ENCODE data around the gene OR10G7. TPM values are rescaled to one million over a fixed set of nuclear protein-coding genes. Genes with fewer than 3 reads are reported as not detected.
A peak's percentile ranks its signal among the peaks of the same experiment; 100 is the strongest.

OR10G7 gene
- total and polyA plus RNA-seq, 4 donors = not detected

- peak overlapping the region; percentile 58 for H3K4me3 ChIP-seq (ENCODE audit: low read depth, low read length)
- peaks cover 12% of the 10 kb centered on the region for H3K4me1 ChIP-seq (ENCODE audit: control insufficient read depth, insufficient read depth, low read length)
- 9% methylated on average over 28 of the region's 36 CpGs for WGBS (ENCODE audit: insufficient coverage)
- H3K36me3 ChIP-seq (ENCODE audit: control insufficient read depth, insufficient read depth, low read length) = no peaks in the 10 kb centered on the region
- H3K27ac ChIP-seq (ENCODE audit: low read depth, low read length) = peak overlapping the region; percentile 60
- no peaks in the 10 kb centered on the region for H3K9me3 ChIP-seq (ENCODE audit: control insufficient read depth, insufficient read depth, low read length)
- no peaks in the 10 kb centered on the region for H3K27me3 ChIP-seq (ENCODE audit: control insufficient read depth, insufficient read depth, low read length)
- DNase-seq (ENCODE audit: low read depth in 4 of 6, low spot score in 6 of 6) = peak; percentile 33 to 85 (median 42)
Measured at GRCh38 chr11:124075841-124076651, 34.9 kb upstream of the OR10G7 start.

- WGBS (ENCODE audit: insufficient coverage) = 61% methylated on average over 5 of the region's 6 CpGs
- DNase-seq (ENCODE audit: low read depth in 4 of 6, low spot score in 6 of 6) = no peak
- H3K4me1 ChIP-seq (ENCODE audit: control insufficient read depth, insufficient read depth, low read length) = peaks cover 12% of the 10 kb centered on the region
- no peaks in the 10 kb centered on the region for H3K36me3 ChIP-seq (ENCODE audit: control insufficient read depth, insufficient read depth, low read length)
- no peak overlapping the region for H3K27ac ChIP-seq (ENCODE audit: low read depth, low read length)
- no peaks in the 10 kb centered on the region for H3K27me3 ChIP-seq (ENCODE audit: control insufficient read depth, insufficient read depth, low read length)
- no peaks in the 10 kb centered on the region for H3K9me3 ChIP-seq (ENCODE audit: control insufficient read depth, insufficient read depth, low read length)
- H3K4me3 ChIP-seq (ENCODE audit: low read depth, low read length) = peak overlapping the region; percentile 58
Measured at GRCh38 chr11:124075492-124075840, 34.3 kb upstream of the OR10G7 start.

- Histone ChIP-seq H3K27me3 (ENCODE audit: control insufficient read depth, insufficient read depth, low read length) (no peaks in the 10 kb centered on the region), H3K9me3 (ENCODE audit: control insufficient read depth, insufficient read depth, low read length) (no peaks in the 10 kb centered on the region), H3K4me1 (ENCODE audit: control insufficient read depth, insufficient read depth, low read length) (peaks cover 18% of the 10 kb centered on the region), H3K36me3 (ENCODE audit: control insufficient read depth, insufficient read depth, low read length) (no peaks in the 10 kb centered on the region), H3K27ac (ENCODE audit: low read depth, low read length) (no peak overlapping the region), H3K4me3 (ENCODE audit: low read depth, low read length) (no peak overlapping the region)
- 89% methylated on average over 5 of the region's 5 CpGs for WGBS (ENCODE audit: insufficient coverage)
- DNase-seq (ENCODE audit: low read depth in 4 of 6, low spot score in 6 of 6) = no peak
Measured at GRCh38 chr11:124074554-124074953, 33.4 kb upstream of the OR10G7 start.

GRCh38 chr11:124072147-124072546 lies 31.0 kb upstream of the OR10G7 start:
- H3K27ac ChIP-seq (ENCODE audit: low read depth, low read length) = no peak overlapping the region
- H3K4me3 ChIP-seq (ENCODE audit: low read depth, low read length) = no peak overlapping the region
- DNase-seq (ENCODE audit: low read depth in 4 of 6, low spot score in 6 of 6) = no peak
- H3K27me3 ChIP-seq (ENCODE audit: control insufficient read depth, insufficient read depth, low read length) = peaks cover 3% of the 10 kb centered on the region
- H3K9me3 ChIP-seq (ENCODE audit: control insufficient read depth, insufficient read depth, low read length) = no peaks in the 10 kb centered on the region
- WGBS (ENCODE audit: insufficient coverage) = 80% methylated on average over 1 of the region's 8 CpGs
- no peaks in the 10 kb centered on the region for H3K36me3 ChIP-seq (ENCODE audit: control insufficient read depth, insufficient read depth, low read length)
- H3K4me1 ChIP-seq (ENCODE audit: control insufficient read depth, insufficient read depth, low read length) = peaks cover 23% of the 10 kb centered on the region

GRCh38 chr11:124071623-124071948 lies 30.5 kb upstream of the OR10G7 start:
- Histone ChIP-seq H3K27me3 (ENCODE audit: control insufficient read depth, insufficient read depth, low read length) (peaks cover 3% of the 10 kb centered on the region), H3K4me1 (ENCODE audit: control insufficient read depth, insufficient read depth, low read length) (peaks cover 23% of the 10 kb centered on the region), H3K9me3 (ENCODE audit: control insufficient read depth, insufficient read depth, low read length) (no peaks in the 10 kb centered on the region), H3K4me3 (ENCODE audit: low read depth, low read length) (no peak overlapping the region), H3K36me3 (ENCODE audit: control insufficient read depth, insufficient read depth, low read length) (no peaks in the 10 kb centered on the region), H3K27ac (ENCODE audit: low read depth, low read length) (no peak overlapping the region)
- WGBS (ENCODE audit: insufficient coverage) = 60% methylated on average over 1 of the region's 4 CpGs
- no peak for DNase-seq (ENCODE audit: low read depth in 4 of 6, low spot score in 6 of 6)

GRCh38 chr11:124070915-124071622 lies 29.9 kb upstream of the OR10G7 start:
- DNase-seq (ENCODE audit: low read depth in 4 of 6, low spot score in 6 of 6) = peak; percentile 63 to 96 (median 80)
- no peaks in the 10 kb centered on the region for H3K9me3 ChIP-seq (ENCODE audit: control insufficient read depth, insufficient read depth, low read length)
- WGBS (ENCODE audit: insufficient coverage) = no CpG with 5 or more reads among the region's 8 CpGs
- H3K36me3 ChIP-seq (ENCODE audit: control insufficient read depth, insufficient read depth, low read length) = no peaks in the 10 kb centered on the region
- peaks cover 3% of the 10 kb centered on the region for H3K27me3 ChIP-seq (ENCODE audit: control insufficient read depth, insufficient read depth, low read length)
- no peak overlapping the region for H3K4me3 ChIP-seq (ENCODE audit: low read depth, low read length)
- no peak overlapping the region for H3K27ac ChIP-seq (ENCODE audit: low read depth, low read length)
- peaks cover 19% of the 10 kb centered on the region for H3K4me1 ChIP-seq (ENCODE audit: control insufficient read depth, insufficient read depth, low read length)

GRCh38 chr11:124069429-124070401 lies 28.6 kb upstream of the OR10G7 start:
- peak in 2 of 6 donors; percentile 71 to 82 for DNase-seq (ENCODE audit: low read depth in 4 of 6, low spot score in 6 of 6)
- Histone ChIP-seq H3K4me3 (ENCODE audit: low read depth, low read length) (no peak overlapping the region), H3K36me3 (ENCODE audit: control insufficient read depth, insufficient read depth, low read length) (no peaks in the 10 kb centered on the region), H3K27me3 (ENCODE audit: control insufficient read depth, insufficient read depth, low read length) (peaks cover 3% of the 10 kb centered on the region), H3K4me1 (ENCODE audit: control insufficient read depth, insufficient read depth, low read length) (peaks cover 10% of the 10 kb centered on the region), H3K9me3 (ENCODE audit: control insufficient read depth, insufficient read depth, low read length) (no peaks in the 10 kb centered on the region), H3K27ac (ENCODE audit: low read depth, low read length) (no peak overlapping the region)
- 26% methylated on average over 20 of the region's 28 CpGs for WGBS (ENCODE audit: insufficient coverage)

GRCh38 chr11:124068601-124069110 lies 27.5 kb upstream of the OR10G7 start:
- H3K4me3 ChIP-seq (ENCODE audit: low read depth, low read length) = no peak overlapping the region
- 20% methylated on average over 1 of the region's 4 CpGs for WGBS (ENCODE audit: insufficient coverage)

GRCh38 chr11:124052966-124053365 lies 11.8 kb upstream of the OR10G7 start:
- 83% methylated on average over 1 of the region's 3 CpGs for WGBS (ENCODE audit: insufficient coverage)

More at GRCh38 chr11:124068601-124069110, 27.5 kb upstream of the OR10G7 start:
- Histone ChIP-seq H3K4me1 (ENCODE audit: control insufficient read depth, insufficient read depth, low read length) (peaks cover 10% of the 10 kb centered on the region), H3K27me3 (ENCODE audit: control insufficient read depth, insufficient read depth, low read length) (peaks cover 3% of the 10 kb centered on the region), H3K9me3 (ENCODE audit: control insufficient read depth, insufficient read depth, low read length) (no peaks in the 10 kb centered on the region), H3K27ac (ENCODE audit: low read depth, low read length) (no peak overlapping the region), H3K36me3 (ENCODE audit: control insufficient read depth, insufficient read depth, low read length) (no peaks in the 10 kb centered on the region)
- DNase-seq (ENCODE audit: low read depth in 4 of 6, low spot score in 6 of 6) = no peak

More at GRCh38 chr11:124052966-124053365, 11.8 kb upstream of the OR10G7 start:
- Histone ChIP-seq H3K36me3 (ENCODE audit: control insufficient read depth, insufficient read depth, low read length) (no peaks in the 10 kb centered on the region), H3K27ac (ENCODE audit: low read depth, low read length) (no peak overlapping the region), H3K27me3 (ENCODE audit: control insufficient read depth, insufficient read depth, low read length) (no peaks in the 10 kb centered on the region), H3K4me3 (ENCODE audit: low read depth, low read length) (no peak overlapping the region), H3K4me1 (ENCODE audit: control insufficient read depth, insufficient read depth, low read length) (no peaks in the 10 kb centered on the region), H3K9me3 (ENCODE audit: control insufficient read depth, insufficient read depth, low read length) (no peaks in the 10 kb centered on the region)
- DNase-seq (ENCODE audit: low read depth in 4 of 6, low spot score in 6 of 6) = peak in 1 of 6 donors; percentile 38
